NCI-H82 (cell line): ENCODE data around the gene GAPVD1.
"Not testable (repeated sequence)": the region's sequence is repeated elsewhere in the genome, so short reads cannot be mapped to it uniquely, and the experiment has no call there.

Source experiments
- DNase-seq: peaks from one replicate; lab custom pipeline; 2025; lab: John Stamatoyannopoulos, UW

Gene GAPVD1

DNA sequence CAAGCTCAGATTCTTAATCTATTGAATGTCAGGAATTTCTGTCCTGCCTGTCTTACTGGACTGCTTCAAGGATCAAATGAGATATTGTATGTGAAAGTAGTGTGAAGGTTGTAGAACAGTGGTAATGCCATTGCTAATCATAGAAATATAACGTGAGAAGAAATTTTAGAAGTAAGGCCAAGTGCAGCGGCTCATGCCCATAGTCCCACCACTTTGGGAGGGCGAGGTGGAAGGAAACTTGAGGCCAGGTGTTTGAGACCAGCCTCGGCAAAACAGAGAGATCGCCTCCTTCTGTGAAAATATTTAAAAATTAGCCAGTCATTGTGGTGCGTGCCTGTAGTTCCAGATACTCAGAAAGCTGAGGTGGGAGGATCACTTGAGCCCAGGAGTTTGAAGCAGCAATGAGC lies 15.4 kb upstream of the GAPVD1 start:
- DNase-seq, result no peak

DNA sequence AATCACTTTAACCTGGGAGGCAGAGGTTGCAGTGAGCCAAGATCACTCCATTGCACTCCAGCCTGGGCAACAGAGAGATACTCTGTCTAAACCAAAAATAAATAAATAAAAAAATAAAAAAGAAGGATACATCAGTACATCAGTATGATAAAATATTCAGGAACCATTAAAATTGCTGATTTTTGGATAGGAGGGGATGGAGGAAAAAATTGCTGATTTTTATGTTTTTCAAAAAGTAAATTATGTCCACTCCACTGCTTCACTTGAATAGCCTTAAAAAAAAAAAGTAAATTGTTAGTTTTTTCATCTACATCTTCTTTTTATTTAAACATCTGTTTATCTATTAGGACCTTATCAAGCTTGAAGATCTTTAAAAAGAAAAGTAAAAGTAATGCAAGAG lies 7.4 kb upstream of the GAPVD1 start:
- no peak for DNase-seq

DNA sequence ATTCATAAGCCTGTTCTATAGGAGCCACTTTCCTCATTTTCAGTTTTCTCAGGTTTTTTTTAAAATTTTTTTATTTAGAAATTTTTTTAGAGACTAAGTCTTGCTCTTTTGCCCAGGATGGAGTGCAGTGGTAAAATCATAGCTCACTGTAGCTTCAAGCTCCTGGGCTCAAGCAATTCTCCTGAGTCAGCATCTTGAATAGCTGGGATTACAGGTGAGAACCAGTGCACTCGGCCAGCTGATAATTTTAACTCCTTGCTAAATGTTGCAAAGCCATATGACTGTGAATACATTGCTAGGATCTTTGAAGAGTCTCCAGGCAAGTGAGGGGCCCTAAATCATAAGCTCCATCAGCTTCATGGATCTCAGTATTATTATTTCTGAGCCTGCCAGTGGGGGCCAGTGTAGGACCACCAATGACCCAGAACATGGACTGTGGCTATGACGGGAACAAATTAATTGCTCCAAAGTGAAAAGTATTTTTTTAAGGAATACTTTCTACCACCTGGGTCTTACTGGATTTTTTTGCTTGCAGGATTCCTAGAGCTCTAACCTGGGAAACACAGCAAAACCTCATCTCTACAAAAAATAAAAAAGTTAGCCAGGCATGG lies 5.7 kb upstream of the GAPVD1 start:
- peak; percentile 59 for DNase-seq

DNA sequence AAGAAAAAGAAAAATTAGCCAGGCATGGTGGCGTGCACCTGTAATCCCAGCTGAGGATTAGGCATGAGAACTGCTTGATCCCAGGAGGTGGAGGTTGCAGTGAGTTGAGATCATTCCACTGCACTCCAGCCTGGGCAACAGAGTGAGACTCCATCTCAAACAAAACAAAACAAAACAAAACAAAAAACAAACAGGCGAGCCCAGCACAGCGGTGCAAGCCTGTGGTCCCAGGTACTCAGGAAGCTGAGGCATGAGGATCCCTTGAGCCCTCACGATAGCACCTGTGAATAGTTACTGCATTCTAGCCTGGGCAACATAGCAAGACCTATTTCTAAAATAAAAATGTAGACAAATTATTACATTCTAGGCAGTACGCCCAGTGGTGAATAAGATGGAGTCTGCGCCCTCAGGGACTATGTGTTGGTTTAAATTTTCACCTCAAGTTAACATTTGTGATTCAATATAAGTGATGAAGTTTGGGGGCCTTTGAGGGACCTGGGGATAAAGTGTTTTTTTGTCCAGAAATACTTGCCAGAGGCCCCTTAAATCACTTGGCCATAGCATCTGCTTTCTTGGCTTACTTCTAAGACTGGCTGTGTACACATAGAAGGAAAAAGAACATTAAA lies 3.4 kb upstream of the GAPVD1 start:
- DNase-seq, result no peak

GRCh38 chr9:125258832-125259534 lies 2.6 kb upstream of the GAPVD1 start:
- DNase-seq, result no peak

DNA sequence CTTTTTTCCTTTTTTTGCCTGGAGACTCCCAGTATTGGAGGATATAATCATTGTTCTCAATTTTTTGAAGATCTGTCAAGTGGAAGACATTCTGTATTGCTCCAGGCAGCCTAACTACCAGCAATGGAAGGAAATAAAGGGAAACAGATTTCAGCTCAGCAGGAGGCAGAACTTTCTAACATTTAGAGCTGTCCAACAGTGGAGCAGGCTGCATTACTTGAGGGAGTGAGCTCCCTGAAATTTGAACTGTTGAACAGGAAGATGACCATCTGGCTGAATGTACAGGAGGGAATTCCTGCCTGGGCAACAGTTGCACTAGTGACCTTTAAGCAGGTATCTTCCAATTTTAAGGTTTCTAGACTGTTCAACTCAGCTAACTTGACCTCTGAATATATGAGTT lies 1.1 kb upstream of the GAPVD1 start:
- peak; percentile 8 for DNase-seq

DNA sequence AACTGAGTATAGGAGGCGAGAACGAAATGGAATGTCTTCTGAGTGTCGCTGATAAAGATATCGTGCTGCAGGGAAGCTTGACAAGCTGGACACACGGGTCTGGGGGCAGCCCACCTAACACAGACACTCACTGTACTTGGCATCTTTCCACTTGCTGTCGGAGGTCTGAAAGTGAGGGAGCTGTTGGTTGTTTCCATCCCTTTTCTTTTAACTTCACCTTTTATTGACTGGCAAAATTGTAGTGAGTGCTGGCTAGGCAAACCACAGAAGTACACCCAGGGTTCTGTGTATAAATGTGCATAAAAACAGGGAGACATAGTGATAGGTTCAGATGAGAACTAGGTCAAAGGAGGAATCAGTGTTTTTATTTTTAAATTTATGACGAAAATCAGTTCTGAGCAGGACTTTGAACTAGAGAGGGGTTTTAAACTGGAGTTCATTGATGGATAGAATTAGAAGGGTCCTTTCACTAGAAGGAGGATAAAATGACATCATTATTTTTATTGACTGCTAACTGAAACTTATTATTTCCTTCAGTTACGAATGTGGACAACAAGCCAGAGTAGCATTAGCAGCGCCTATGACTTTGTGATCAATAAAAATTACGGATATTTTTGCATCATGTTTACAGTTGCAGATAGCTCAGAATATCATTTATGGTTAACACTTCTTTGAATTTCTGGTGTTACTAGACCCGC lies 817 bp downstream of the GAPVD1 start:
- no peak for DNase-seq

GRCh38 chr9:125264068-125264467 lies 2.4 kb downstream of the GAPVD1 start:
- DNase-seq, result not testable (repeated sequence)

- no peak for DNase-seq
These were observed 6.9 kb downstream of the GAPVD1 start for GRCh38 chr9:125268394-125269013.

DNA sequence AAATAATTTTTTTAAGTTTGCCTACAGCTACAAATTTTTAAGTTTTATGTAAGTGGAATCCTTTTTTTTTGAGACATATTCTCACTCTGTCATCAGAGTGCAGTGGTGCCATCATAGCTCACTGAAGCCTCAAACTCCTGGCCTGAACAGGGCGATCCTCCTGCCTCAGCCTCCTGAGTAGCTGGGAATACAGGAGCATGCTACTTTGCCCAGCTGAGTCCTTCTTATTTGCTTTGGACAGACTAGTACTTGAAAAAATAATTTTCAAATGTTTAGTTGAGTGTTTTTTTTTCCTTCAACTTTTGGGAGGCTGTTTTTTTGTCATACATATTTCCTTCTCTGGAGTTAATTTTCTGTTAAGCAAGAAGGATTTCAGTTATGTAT lies 7.4 kb downstream of the GAPVD1 start:
- no peak for DNase-seq

- DNase-seq, result no peak
These were observed 9.5 kb downstream of the GAPVD1 start for GRCh38 chr9:125271081-125271480.

DNA sequence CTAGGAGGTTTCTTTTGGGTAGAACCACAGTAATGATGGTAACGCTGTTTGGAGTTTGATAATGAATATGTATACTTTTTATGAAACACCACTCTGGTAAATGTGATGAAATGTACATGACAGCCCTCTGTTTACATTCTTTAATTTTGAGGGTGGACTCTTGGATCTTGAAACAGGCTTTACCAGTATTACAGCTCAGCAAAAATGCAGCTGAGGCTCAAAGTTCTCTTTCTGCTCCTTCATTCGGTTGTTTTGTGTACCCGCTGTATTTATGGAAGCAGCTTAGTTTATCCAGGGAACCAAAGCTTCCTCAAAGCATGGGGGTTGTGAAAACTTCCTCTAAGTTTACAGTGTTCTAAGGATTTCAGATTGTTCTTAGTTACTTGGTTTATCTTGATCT lies 11.1 kb downstream of the GAPVD1 start:
- no peak for DNase-seq

GRCh38 chr9:125276771-125277170 lies 15.1 kb downstream of the GAPVD1 start:
- no peak for DNase-seq

DNA sequence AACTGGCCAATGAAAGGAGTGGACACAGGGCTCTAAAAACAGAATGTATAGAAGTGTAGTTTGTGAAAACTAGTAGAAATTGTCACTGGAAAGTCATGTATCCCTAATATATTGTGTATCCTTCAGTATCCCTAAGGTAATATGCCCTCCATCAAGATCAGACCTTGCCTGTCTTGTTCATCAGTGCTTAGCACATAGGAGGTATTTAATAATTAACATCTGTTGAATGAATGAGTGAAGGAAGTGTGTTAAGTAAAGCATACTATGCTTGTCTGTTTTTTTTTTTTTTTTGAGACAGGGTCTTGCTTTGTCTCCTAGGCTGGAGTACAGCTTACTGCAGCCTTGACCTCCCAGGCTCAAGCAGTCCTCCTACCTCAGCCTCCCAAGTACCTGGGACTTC lies 15.8 kb downstream of the GAPVD1 start:
- DNase-seq, result no peak

GRCh38 chr9:125280945-125281344 lies 19.3 kb downstream of the GAPVD1 start:
- peak; percentile 27 for DNase-seq

DNA sequence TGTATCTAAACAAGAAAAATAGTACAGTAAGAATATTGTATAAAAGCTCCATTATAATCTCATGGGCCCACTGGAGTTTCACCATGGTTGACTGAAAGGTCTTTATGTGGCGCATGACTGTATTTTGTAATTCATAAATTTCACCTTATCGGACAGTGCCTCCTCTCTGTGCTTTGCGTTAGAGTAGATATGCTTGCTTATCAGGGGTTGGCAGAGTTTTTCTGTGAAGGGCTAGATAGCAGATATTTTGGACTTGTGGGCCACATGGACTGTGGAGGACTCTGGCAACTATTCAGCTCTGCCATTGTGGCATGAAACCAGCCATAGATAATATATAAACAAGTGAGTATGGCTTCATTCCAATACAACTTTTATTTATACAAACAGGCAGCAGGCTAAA lies 23.2 kb downstream of the GAPVD1 start:
- DNase-seq, result no peak

GRCh38 chr9:125286935-125287433 lies 25.4 kb downstream of the GAPVD1 start:
- DNase-seq, result not testable (repeated sequence)

GRCh38 chr9:125293134-125293533 lies 31.5 kb downstream of the GAPVD1 start:
- DNase-seq, result no peak

DNA sequence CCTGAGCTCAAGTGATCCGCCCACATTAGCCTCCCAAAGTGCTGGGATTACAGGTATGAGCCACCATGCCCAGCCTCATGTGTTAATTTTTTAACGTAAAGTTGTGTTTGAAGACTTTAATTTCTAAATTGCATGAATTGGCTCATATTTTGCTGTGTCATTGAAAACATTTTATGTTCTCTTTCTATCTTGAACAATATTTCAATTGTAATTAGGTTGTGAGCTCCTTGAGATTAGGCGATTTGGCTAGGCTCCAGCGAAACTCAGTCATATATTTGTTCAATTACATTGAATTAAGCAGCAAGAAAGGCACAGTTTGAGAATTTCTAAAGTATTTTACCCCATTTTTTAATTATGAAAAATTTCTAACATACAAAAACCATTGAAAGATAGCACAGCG lies 34.0 kb downstream of the GAPVD1 start:
- no peak for DNase-seq

- DNase-seq, result no peak
These were observed 35.3 kb downstream of the GAPVD1 start for GRCh38 chr9:125296843-125297372.

DNA sequence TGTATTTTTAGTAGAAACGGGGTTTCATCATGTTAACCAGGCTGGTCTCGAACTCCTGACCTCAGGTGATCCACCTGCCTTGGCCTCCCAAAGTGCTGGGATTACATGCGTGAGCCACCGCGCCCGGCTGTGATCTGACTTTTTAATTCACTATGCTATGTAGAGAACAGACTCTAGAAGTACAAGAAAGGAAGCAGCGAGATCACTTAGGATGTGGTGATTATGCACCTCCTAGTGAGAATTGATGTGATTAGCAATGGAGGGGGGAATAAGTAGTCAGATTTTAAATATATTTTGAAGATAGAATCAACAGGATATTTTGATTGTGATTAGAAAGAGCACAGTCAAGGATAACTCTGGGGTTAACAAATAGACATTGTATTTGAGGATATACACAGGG lies 36.3 kb downstream of the GAPVD1 start:
- DNase-seq, result no peak

- DNase-seq, result no peak
These were observed 40.6 kb downstream of the GAPVD1 start for GRCh38 chr9:125302241-125302640.
